ENCODE data around the gene GNA14.

- no peak for TF ChIP-seq TBP (IDR thresholded peaks at IDR 0.05; ENCODE audit: low read depth, low read length)
- TF ChIP-seq SIN3A (conservative IDR thresholded peaks at IDR 0.05 in 1 of 2, IDR thresholded peaks at IDR 0.05 in 1 of 2; ENCODE audit: low read depth in 1 of 2, low read length in 2 of 2): no peak
- TF ChIP-seq CTCF (IDR thresholded peaks at IDR 0.05; ENCODE audit: control extremely low read depth in 1 of 3, insufficient read depth in 1 of 3, low read depth in 1 of 3, low read length in 3 of 3): no peak
- TF ChIP-seq RNF2 (IDR thresholded peaks at IDR 0.05; ENCODE audit: borderline replicate concordance, low read depth, low read length, missing control alignments, poor library complexity, severe bottlenecking): no peak
Observed at GRCh38 chr9:77392328-77392727, 255.8 kb downstream of the GNA14 start.

All from H1 (cell line).